ENCODE data around the gene SLC35C1.

DNA sequence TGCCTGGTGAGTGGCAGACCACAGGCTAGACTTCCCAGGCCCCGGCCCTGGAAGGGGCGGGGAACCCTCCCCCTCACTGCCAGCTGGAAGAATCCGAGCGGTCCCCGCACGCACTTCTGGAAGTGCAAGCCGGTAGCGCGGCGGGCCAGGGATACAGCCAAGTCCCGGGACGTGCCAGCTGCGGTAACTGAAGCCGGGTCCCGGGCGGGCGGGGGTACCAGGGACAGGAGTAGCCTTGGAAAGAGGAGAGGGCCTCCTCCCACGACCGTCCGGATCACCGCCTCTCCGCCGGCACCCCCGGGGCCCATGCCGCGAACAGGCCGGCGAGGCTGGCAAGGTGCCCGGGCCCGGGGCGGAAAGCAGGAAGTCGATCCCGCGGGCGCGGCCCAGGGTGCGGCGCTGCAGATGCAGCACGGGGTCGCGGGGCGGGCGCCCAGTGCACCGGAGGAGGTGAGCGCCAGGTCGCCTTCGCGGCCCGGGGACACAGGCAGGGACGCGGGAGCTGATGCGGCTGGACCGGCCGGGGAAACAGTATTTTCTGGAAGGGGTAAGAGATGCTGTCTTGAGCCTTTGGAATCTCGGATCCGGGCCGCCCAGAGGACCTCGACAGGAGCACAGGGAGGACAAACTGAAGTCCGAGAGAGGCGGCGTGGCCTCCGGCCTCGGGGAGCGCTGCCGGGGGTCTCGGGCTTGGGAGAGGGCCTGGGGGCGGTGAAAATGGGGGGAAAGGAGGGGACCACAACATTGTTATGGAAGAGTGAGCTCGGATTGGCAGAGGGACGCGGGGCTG is 783 bp upstream of the SLC35C1 start:
- TF ChIP-seq CTCF (conservative IDR thresholded peaks at IDR 0.05; ENCODE audit: low read depth in 2 of 2) (no peak), POLR2AphosphoS5 (IDR thresholded peaks at IDR 0.05; ENCODE audit: low read depth) (no peak; the same call in 1 of the 2 replicates), EZH2 (IDR thresholded peaks at IDR 0.05; ENCODE audit: low read depth, unreplicated experiment) (no peak), CREB1 (CRISPR knock-in tag; IDR thresholded peaks at IDR 0.05; ENCODE audit: low read depth) (no peak), EZH2phosphoT487 (IDR thresholded peaks at IDR 0.05; ENCODE audit: unreplicated experiment) (no peak), STAT1 (IDR thresholded peaks at IDR 0.05; ENCODE audit: unreplicated experiment) (no peak), NANOG (IDR thresholded peaks at IDR 0.05; ENCODE audit: borderline replicate concordance) (no peak), JUNB (IDR thresholded peaks at IDR 0.05; ENCODE audit: unreplicated experiment) (no peak), ETS1 (IDR thresholded peaks at IDR 0.05) (no peak), ZNF114 (CRISPR knock-in tag; IDR thresholded peaks at IDR 0.05) (no peak), ZNF331 (CRISPR knock-in tag; IDR thresholded peaks at IDR 0.05; ENCODE audit: low read depth) (no peak)
- TF ChIP-seq, protein P1, sequence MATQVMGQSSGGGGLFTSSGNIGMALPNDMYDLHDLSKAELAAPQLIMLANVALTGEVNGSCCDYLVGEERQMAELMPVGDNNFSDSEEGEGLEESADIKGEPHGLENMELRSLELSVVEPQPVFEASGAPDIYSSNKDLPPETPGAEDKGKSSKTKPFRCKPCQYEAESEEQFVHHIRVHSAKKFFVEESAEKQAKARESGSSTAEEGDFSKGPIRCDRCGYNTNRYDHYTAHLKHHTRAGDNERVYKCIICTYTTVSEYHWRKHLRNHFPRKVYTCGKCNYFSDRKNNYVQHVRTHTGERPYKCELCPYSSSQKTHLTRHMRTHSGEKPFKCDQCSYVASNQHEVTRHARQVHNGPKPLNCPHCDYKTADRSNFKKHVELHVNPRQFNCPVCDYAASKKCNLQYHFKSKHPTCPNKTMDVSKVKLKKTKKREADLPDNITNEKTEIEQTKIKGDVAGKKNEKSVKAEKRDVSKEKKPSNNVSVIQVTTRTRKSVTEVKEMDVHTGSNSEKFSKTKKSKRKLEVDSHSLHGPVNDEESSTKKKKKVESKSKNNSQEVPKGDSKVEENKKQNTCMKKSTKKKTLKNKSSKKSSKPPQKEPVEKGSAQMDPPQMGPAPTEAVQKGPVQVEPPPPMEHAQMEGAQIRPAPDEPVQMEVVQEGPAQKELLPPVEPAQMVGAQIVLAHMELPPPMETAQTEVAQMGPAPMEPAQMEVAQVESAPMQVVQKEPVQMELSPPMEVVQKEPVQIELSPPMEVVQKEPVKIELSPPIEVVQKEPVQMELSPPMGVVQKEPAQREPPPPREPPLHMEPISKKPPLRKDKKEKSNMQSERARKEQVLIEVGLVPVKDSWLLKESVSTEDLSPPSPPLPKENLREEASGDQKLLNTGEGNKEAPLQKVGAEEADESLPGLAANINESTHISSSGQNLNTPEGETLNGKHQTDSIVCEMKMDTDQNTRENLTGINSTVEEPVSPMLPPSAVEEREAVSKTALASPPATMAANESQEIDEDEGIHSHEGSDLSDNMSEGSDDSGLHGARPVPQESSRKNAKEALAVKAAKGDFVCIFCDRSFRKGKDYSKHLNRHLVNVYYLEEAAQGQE (IDR thresholded peaks at IDR 0.05; ENCODE audit: unreplicated experiment), result no peak
